HTR-8/SVneo (cell line): ENCODE measurements around the gene SMIM29.

Experiments
- DNase-seq: peaks from one replicate; pipeline ENCODE4 v3.0.0; 2011; ENCODE audit warnings: low spot score, mixed read lengths; ENCODE audit not compliant: insufficient read length
- FAIRE-seq: peaks from 2 replicates; lab custom pipeline; 2011; peaks lifted over from hg19 to GRCh38; lab: Jason Lieb, UNC

SMIM29 gene

GRCh38 chr6:34230653-34231371 lies 18.0 kb downstream of the SMIM29 start:
- DNase-seq (no peak), FAIRE-seq (no peak)

GRCh38 chr6:34229877-34230276 lies 18.9 kb downstream of the SMIM29 start:
- FAIRE-seq (no peak), DNase-seq (no peak)

DNA sequence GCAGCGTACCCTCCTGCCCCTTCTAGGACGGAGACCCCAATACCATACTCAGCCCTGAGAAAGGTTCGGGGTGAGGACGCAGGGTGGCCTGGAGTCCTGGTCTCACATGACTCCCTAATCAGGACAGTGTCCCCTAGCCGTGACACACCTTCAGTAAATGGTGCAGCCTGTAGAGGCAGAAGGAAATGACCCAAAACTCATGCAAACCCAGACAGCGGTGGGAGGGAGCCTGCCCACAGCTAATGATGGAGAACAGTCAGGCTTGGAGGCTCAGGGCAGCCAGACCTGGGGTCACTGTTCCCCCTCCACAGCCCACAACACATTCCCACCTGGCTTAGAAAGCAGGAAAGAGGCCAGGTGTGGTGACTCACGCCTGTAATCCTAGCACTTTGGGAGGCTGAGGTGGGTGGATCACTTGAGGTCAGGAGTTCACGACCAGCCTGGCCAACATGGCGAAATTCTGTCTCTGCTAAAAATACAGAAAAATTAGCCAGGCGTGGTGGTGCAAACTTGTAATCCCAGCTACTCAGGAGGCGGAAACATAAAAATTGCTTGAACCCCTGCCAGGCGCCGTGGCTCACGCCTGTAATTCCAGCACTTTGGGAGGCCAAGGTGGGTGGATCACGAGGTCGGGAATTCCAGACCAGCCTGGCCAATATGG lies 20.9 kb downstream of the SMIM29 start:
- no peak for DNase-seq
- no peak for FAIRE-seq

DNA sequence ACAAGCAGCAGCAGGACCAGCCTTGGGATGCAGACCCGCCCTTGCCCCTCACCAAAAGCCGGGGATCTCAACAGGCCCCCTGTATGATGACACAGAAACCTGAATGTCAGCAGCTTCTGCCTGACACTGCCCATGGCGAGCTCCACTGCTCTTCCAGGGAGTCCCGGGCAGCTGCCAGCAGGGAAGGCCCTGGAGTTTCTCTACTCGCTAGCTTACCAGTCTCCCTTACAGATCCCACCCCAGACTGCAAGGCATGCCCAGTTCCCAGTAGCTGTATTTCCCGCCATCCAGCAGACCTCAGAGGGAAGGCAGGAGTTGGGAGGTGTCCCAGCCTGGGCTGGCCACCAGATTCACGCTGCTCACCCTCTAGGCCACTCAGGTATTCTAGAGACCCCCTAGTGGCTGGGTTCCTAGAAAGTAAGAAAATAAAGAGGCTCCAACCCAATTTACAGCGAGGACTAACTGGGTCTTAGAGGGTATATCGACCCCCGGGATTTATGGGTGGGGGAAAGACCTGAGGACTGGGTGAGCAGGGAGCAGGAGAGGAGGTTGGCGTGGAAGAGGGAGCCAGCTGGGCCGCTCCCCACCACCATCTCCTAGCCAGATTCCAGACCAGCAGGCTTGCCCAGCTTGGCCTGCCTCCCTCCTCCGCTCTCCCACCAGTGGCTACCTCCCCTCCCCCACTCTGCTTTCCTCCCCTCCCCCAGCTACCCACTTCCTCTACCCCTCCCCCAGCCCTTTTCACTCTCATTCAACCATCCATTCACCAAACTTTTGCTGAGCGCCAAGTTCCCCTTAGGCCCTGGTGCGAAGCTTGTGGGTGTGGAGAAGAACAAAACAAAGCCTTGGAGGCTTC lies 21.8 kb downstream of the SMIM29 start:
- no peak for DNase-seq
- no peak for FAIRE-seq

DNA sequence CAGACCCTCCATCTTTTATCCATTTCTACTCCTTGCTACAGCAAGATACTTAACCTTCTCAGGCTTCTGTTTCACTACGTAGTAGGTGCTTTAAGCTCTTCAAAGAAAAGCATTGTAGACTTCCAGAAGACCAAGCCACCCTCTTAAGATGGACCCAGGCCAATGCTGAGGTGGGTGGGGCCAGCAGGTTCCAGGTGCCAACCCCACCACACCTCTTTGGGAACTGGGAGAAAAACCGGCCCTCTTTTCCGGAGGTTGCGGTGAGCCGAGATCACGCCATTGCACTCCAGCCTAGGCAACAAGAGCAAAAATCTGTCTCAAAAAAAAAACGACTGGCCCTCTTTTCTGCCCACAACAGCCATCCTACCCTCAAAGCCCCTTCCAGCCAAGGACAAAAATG lies 22.7 kb downstream of the SMIM29 start:
- DNase-seq (no peak), FAIRE-seq (no peak)

GRCh38 chr6:34225551-34225950 lies 23.3 kb downstream of the SMIM29 start:
- DNase-seq = no peak
- FAIRE-seq = no peak

DNA sequence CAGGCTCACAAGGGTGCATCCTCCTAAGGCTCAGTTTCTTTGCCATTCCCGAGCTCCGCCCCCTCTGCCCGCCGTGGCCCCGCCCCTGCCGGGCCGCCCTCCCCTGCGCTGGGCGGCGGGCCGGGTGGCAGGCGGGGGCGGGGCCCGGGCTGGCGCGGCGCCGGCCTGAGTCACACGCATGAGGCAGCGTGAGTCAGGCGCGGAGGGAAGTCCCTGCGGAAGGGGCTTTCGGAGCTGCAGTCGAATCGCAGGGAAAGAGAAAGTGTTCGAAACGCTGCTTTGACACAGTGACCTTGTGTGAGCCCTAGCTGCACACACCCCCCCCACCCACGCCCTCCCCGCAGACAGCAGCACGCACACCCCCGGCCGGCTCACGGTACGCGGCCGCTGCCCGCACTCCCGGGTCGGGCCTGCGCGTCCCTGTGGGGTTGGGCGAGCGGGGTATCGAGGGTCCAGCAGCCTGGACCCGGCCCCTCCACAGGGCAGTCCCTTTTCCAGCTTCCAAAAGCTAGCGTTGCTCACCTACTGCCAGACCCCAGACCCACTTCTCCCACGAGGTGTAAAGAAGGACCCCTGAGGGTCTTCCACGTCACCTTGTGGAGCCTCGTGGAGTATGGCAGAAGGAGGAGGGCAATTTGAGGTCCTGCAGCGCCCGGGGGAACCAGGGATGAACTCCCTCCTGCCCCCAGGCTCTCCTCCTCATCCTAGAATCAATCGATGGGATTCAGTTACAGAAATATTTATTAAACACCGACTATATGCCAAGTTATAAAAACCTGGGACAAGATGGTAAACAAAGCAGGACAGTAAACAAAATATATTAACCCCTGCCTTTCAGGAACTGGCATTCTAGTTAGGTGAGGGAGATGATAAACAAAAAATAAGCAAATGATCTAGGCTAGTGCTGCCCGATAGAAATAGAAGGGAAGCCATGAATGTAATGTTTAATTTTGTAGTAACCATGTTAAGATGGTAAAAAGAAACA lies 24.6 kb downstream of the SMIM29 start:
- DNase-seq = peak; percentile 95
- FAIRE-seq = peak; percentile 84

DNA sequence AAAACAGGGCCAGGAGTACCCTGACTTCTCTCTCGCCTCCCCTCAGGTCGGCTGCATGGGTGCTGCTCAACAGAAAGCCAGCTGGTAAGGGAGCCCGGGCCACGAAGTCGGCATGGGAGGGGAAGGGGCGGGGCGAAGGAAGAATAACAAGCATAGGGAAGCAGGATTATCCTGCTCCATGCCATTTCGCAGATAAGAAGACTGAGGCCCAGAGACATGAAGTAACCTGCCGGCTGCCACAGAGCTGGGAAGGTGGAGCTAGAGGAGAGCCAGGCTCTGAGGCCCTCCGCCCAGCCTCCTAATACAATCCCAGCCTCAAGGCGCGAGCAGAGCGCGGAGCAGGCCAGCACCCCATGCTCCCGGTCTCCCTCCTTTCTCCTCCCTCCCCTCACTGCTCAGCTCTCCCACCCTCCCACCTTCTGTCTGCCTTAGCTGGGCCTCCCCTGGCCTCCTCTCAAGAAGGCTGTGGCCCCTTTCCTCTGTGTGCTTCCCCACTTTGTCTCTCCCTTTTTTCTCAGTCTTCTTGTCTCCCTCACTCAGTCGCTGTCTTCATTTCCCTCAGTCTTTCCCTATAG lies 25.3 kb downstream of the SMIM29 start:
- DNase-seq (no peak), FAIRE-seq (no peak)

- FAIRE-seq (no peak), DNase-seq (no peak)
Measured at GRCh38 chr6:34218691-34219090, 30.1 kb downstream of the SMIM29 start.

DNA sequence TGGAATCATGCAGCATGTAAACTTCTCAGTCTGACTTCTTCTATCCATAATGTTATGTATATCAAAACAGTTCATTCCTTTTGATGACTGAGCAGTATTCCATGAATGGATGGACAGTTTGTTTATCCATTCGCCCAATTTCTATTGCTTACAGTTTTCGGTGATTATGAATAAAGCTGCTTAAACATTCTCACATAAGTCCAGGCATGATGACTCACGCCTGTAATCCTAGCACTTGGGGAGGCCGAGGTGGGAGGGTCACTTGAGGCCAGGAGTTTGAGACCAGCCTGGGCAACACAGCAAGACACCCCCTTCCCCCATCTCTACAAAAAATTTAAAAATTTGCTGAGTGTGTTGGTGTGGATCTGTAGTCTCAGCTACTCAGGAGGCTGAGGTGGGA lies 35.0 kb downstream of the SMIM29 start:
- FAIRE-seq (no peak), DNase-seq (no peak)

DNA sequence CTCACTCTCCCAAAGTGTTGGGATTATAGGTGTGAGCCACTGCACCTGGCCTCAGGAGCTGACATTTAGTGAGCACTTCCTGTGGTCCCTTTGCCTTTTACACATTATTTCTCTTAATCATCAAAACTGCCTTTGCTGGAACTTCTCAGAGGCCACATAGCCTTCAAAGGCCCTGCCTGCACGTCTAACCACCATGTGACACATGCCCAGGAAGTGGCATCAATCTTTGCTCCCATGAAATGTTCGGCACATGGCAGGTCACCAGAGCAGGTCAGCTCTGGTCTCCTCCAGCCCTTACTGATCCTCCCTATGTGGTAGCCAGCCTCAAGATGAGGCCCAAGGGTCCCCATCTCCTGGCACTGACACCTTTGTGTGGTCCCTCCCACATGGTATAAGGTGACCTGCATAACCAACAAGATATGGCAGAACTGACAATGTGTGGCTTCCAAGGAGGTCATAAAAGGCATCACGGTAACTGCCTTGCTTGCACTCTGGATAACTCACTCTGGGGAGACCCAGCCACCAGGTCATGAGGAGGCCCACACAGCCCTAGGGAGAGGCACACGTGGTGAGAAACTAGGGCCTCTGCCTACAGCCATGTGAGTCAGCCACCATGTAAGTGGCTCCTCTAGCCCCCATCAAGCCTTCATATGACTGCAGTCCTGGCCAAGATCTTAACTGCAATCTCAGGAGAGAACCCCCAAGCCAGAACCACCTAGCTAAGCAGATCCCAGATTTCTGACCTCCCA lies 40.9 kb downstream of the SMIM29 start:
- no peak for FAIRE-seq
- no peak for DNase-seq

DNA sequence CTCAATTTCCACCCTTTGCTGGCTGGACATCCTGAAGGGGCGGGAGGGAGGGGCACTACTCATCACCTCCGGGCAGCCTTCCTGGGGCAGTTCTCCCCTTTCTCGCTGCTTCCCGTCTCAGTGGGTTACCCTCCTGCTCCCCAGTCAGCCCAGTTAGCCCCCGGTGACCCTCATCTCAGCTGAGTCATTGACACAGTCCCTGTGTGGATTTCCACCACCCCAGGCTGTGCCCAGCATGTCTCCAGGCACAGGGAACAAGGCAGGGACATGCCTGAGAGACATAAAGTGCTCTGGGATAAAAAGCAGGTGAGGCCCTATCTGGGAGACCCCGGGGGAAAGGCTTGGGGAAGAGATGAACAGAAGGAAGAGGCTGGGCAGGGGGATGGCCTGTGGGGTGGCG lies 42.1 kb downstream of the SMIM29 start:
- DNase-seq (no peak), FAIRE-seq (no peak)

DNA sequence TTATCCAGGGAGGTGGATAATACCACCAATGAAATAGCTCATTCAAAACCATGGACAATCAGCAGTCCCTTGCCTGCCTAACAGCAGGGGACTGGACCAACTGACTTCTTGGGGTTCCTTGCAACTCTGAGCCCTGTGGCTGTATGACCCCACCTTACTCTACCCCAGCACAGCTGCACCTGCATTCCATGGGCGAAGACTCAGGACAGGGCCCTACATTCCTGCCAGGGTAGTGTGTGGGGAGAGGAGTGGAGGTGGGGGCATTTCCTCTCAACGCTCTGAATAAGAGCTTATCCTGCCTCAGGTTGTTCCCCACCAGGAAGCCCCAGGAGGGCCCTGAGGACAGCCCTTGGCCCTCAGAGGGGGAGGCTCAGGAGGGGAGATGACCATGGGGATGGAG lies 42.9 kb downstream of the SMIM29 start:
- FAIRE-seq (no peak), DNase-seq (no peak)

DNA sequence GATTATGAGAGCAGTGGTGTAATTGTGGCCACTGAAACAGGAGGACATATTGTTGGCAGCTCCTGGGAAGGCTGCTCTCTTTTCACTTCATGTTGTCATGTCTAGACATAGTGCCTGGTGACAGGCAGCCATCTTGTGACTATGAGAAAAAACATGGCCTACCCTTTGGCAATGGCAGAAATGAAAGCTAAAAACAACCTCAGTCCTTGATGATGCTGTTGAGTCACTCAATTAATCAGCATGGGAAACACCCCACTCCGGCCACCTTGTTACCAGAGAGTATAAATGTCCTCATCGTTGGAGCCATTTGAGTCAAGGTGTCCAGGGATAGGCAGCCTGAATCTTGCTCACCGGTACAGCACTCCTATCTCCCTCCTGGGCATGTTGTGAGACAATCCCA lies 43.3 kb downstream of the SMIM29 start:
- peak; percentile 33 for FAIRE-seq
- DNase-seq = no peak

GRCh38 chr6:34204693-34205092 lies 44.1 kb downstream of the SMIM29 start:
- DNase-seq (no peak), FAIRE-seq (no peak)

GRCh38 chr6:34202329-34203201 lies 46.2 kb downstream of the SMIM29 start:
- DNase-seq = no peak
- peak; percentile 48 for FAIRE-seq

- FAIRE-seq (no peak), DNase-seq (no peak)
Measured at GRCh38 chr6:34201455-34202107, 47.2 kb downstream of the SMIM29 start.
